Colonic mucosa (tissue), 4 donors: ENCODE measurements around the gene ARIH2. TPM values are rescaled to one million over a fixed set of nuclear protein-coding genes. Genes with fewer than 3 reads are reported as not detected.
A peak's percentile ranks its signal among the peaks of the same experiment; 100 is the strongest.
"Not testable (repeated sequence)": the region's sequence is repeated elsewhere in the genome, so short reads cannot be mapped to it uniquely, and the experiment has no call there.

ENCODE experiments used
- DNase-seq: peaks from one replicate; pipeline ENCODE4 v3.0.0-alpha.2; 2020
- H3K27ac ChIP-seq: fragments of 200-600 bp; one replicate; pipeline ENCODE4 v1.8.0; 2021
- H3K27me3 ChIP-seq: fragments of 200-600 bp; one replicate; pipeline ENCODE4 v1.8.0; 2021
- H3K36me3 ChIP-seq: fragments of 200-600 bp; one replicate; pipeline ENCODE4 v1.8.0; 2021
- H3K4me1 ChIP-seq: fragments of 200-600 bp; one replicate; pipeline ENCODE4 v1.8.0; 2021; ENCODE audit warnings: mild to moderate bottlenecking
- H3K4me3 ChIP-seq: fragments of 200-600 bp; one replicate; pipeline ENCODE4 v1.8.0; 2021
- H3K9ac ChIP-seq, 2 donors: one replicate each; pipeline ENCODE4 v1.7.0; 2013; ENCODE audit warnings: control low read depth in 2 of 2, low read depth in 2 of 2, low read length in 2 of 2
- H3K9me3 ChIP-seq: fragments of 200-600 bp; one replicate; pipeline ENCODE4 v1.8.0; 2021
- CTCF ChIP-seq: fragments of 200-600 bp; IDR thresholded peaks from one replicate; pipeline ENCODE4 v1.8.0; 2022; ENCODE audit warnings: antibody characterized with exemption, mild to moderate bottlenecking
- intact Hi-C: fragments of 100-400 bp; cut with DNase I; formaldehyde crosslinking; loops from one replicate; pipeline ENCODE4 v1.14.1; 2022
- total RNA-seq, 2 donors: library from RNA; stranded (reverse); fragmentation: NEBNext Ultra II Directional in 1 of 2; extraction: Animal tissue kit (Norgen Biotek cat#: 25700) in 1 of 2; gene quantifications; one replicate each; pipeline ENCODE4 v1.2.1, GENCODE V29; 2021
- donor health status: healthy.
- donor health status: DM: no; HTN: no; CAD: no.
- donor health status: DM: no; HTN: no; CAD: no.

The ARIH2 gene
- total RNA-seq, 2 donors from 2014 or later: 55.6 to 77.4 TPM

- Histone ChIP-seq H3K27ac (peak overlapping the region; percentile 81), H3K27me3 (no peaks in the 10 kb centered on the region), H3K9ac (peak overlapping the region; percentile 91 to 95), H3K36me3 (no peaks in the 10 kb centered on the region), H3K9me3 (no peaks in the 10 kb centered on the region), H3K4me3 (peak overlapping the region; percentile 71), H3K4me1 (peaks cover 11% of the 10 kb centered on the region)
- no peak for TF ChIP-seq CTCF
- peak; percentile 36 for DNase-seq
- intact Hi-C loops: no loop called here
Measured at GRCh38 chr3:48897460-48898376, 20.9 kb upstream of the ARIH2 start.

DNA sequence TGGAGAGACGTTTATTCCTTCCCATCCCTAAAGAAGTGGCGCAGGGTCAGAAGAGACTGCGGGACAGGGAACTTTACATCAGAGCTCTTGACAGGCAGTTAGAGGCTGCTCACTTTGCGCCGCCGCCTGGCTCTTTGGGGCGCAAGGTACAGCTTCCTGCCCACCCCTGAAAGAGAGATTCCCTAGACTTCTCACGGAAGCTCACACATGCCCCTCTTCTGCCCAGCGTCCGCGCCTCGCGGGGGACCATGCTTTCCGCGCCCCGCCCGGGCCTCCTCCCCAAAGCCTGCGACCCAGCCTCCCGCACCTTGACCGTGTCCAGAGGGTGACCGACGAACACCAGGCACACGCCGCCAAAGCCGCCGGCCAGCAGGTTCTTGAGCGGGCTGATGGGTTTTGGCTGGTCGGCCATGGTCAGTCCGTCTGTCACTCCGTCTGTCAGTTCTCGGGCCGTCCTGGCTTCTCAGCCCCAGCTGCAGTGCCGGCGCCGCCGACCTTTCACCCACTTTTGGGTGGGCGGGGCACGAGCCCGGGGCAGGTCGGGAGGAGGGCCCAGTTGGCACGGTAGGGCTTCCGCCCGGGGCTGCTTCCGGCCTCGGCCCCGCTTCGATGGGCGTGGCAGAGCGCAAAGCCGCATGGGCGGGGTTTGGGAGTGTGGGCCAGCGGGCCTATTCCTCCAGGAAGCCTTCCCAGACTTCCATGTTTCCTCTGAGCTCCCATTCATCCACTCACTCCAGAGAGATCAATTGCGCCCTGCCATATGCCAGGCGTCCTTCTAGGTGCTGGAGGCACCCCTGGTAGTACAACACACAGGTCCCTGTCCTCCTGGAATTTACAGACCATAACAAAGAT, 20.0 kb upstream of the ARIH2 start, which contains the start of gene SLC25A20:
Gene SLC25A20, minus strand, starts transcription at position 500 of the 852 bp plus-strand sequence. Its CDS starts 88 bp downstream, at position 412.
- TF ChIP-seq CTCF: no peak
- H3K36me3 ChIP-seq: no peaks in the 10 kb centered on the region
- peak within 1 kb of the TSS; percentile 91 to 95 for H3K9ac ChIP-seq
- H3K27me3 ChIP-seq: no peaks in the 10 kb centered on the region
- H3K4me3 ChIP-seq: peak within 1 kb of the TSS; percentile 71
- intact Hi-C loops: no loop called here
- H3K4me1 ChIP-seq: peaks cover 11% of the 10 kb centered on the region
- H3K27ac ChIP-seq: peak within 1 kb of the TSS; percentile 81
- DNase-seq: peak; percentile 96
- no peaks in the 10 kb centered on the region for H3K9me3 ChIP-seq

GRCh38 chr3:48899273-48899672, 19.4 kb upstream of the ARIH2 start:
- intact Hi-C loops: no loop called here
- H3K9me3 ChIP-seq: no peaks in the 10 kb centered on the region
- no peak for TF ChIP-seq CTCF
- peak overlapping the region; percentile 71 for H3K4me3 ChIP-seq
- no peaks in the 10 kb centered on the region for H3K27me3 ChIP-seq
- peak overlapping the region; percentile 24 to 32 for H3K9ac ChIP-seq
- peak overlapping the region; percentile 81 for H3K27ac ChIP-seq
- H3K36me3 ChIP-seq: no peaks in the 10 kb centered on the region
- H3K4me1 ChIP-seq: peaks cover 11% of the 10 kb centered on the region
- no peak for DNase-seq

GRCh38 chr3:48907026-48907425, 11.6 kb upstream of the ARIH2 start:
- intact Hi-C loops, DNase-seq, H3K36me3 ChIP-seq, H3K9ac ChIP-seq, H3K4me3 ChIP-seq, H3K27me3 ChIP-seq, H3K27ac ChIP-seq, H3K9me3 ChIP-seq, H3K4me1 ChIP-seq: not testable (repeated sequence)

DNA sequence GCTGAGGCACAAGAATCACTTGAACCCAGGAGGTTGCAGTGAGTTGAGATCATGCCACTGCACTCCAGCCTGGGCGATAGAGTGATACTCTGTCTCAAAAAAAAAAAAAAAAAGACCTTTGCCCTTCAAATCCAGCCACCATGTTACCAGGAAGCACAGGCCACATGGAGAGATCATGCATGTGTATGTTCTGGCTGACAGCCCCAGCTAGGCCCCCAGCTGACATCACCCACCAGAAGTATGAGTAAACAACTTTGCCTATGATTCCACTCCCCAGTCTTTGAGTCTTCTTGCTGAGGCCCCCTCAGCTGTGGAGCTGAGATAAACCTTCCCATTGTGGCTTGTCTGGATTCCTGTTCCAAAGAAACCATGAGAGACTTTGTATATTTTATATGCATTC, 3.3 kb upstream of the ARIH2 start:
- no peaks in the 10 kb centered on the region for H3K4me1 ChIP-seq
- no peaks in the 10 kb centered on the region for H3K27me3 ChIP-seq
- intact Hi-C loops: loop anchor here (10.0 kb wide), 1 partner anchor 230 kb away; the partner anchor contains the start of gene NCKIPSD
- no peak overlapping the region for H3K4me3 ChIP-seq
- no peaks in the 10 kb centered on the region for H3K36me3 ChIP-seq
- no peaks in the 10 kb centered on the region for H3K9me3 ChIP-seq
- no peak overlapping the region for H3K9ac ChIP-seq
- no peak for DNase-seq
- no peak overlapping the region for H3K27ac ChIP-seq
- TF ChIP-seq CTCF: no peak
